NCI-H526 treated with DMSO at 0.1 percent for 48 hours (cell line): ENCODE results near the gene SDHA.
"Not testable (repeated sequence)": the region's sequence is repeated elsewhere in the genome, so short reads cannot be mapped to it uniquely, and the experiment has no call there.

Source experiments
- DNase-seq: peaks from one replicate; lab custom pipeline; 2025; lab: John Stamatoyannopoulos, UW

SDHA gene

DNA sequence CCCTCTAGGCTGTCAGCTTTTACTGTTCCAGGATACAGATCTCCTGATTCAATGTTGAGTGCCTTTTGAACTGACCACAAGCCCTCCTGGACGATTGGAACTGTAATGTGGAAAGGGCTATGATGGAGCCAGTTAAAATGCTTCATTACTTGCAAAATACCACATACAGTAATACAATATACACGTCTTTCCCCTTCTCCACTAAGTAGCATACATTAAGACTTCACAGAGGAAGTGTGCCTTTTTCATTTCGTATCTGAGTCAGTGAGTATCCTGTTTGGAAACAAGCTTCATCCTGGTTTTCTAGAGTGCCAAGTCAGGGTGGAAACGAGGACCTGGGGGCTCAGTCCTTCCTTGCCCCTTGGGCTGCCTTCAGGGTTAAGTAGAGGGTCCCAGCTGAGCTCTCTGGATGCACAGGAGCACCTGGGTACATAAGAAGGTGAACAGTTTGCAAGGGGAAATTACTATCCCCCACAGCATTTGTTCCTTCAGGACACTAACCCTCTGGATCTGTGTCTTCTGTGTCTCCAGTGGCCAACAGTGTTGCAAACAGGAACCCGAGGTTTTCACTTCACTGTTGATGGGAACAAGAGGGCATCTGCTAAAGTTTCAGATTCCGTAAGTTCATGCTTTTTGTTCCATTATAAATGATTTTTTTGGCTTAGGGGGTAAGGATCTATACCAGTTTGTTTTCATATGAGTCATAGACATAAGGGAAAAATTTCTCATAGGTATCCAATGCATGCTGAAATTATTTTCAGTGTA, 5.0 kb downstream of the SDHA start:
- not testable (repeated sequence) for DNase-seq

DNA sequence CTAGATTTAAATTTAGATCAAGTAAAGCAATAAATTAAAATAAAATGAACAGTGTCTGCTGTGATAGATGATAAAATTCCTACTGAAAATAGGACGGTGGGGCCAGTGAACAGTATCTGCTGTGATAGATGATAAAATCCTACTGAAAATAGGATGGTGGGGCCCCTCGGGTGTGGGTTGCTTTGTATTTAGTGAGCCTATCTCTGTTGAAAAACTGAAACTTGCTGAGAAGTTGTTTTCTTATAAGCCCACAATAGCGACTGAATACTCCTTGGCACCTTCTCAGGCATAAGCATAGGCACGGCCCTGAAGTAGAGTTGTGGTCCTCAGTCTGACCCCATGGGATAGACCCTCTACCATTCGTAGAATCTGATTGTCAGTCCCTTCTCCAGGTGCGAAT, 5.7 kb downstream of the SDHA start:
- no peak for DNase-seq

DNA sequence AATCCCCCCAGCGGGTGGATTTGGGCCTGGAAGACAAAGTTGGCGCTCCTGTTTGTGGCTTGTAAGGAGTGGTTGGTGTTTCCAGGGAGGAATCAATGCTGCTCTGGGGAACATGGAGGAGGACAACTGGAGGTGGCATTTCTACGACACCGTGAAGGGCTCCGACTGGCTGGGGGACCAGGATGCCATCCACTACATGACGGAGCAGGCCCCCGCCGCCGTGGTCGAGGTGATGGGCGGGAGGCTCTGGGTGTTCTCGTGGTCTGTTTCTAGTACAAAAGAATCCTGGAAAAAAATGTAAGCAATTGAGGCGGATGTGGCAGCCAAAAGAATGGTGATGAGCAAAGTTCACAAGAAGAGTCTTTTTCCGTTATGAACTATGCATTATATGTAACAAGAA, 7.2 kb downstream of the SDHA start:
- no peak for DNase-seq

DNA sequence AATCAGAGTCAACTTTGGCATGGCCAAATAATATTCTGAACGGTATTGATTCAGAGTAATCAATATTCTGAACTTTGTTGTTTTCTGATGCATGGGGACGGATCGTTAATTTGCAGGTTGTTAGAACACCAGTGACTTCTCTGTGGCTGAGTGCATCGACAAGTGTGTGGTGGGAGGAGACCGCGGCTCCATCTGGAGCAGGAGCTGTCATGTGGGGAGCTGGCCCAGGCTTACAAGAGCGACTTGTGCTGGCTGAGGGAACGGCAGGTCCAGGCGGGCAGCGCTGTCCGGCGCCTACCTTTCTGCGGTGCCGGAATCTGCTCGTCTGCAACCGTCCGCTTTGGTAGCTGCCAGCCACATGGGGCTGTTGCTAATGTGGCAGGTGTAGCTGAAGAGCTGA, 9.3 kb downstream of the SDHA start:
- not testable (repeated sequence) for DNase-seq

DNA sequence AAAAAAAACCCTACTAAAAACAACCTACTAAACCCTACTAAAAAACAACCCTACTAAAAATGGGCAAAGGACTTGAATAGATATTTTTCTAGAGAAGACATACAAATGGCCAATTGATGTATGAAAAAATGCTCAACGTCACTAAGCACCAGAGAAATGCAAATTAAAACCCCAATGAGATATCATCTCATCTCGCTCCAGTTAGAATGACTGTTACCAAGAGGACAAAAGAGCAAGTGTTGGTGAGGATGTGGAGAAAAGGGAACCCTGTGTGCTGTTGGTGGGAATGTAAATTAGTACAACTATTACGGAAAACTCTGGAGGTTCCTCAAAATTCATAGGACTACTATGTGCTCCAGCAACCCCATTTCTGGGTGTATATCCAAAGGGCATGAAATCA, 10.8 kb downstream of the SDHA start:
- DNase-seq, result peak; percentile 84

DNA sequence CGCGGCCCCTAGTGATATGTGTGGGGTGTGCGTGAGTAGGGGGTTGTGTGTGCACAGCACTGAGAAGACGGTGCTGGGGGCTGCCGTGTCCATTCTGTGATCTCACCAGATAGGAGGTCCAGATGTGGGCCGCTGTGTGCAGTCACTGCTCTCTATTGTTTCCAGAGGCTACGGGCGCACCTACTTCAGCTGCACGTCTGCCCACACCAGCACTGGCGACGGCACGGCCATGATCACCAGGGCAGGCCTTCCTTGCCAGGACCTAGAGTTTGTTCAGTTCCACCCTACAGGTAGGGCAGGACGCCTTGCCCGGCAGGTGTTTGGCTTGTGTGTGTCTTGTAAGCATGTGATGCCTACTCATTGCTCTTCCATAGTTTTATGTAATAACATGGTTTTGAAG, 12.6 kb downstream of the SDHA start:
- no peak for DNase-seq

DNA sequence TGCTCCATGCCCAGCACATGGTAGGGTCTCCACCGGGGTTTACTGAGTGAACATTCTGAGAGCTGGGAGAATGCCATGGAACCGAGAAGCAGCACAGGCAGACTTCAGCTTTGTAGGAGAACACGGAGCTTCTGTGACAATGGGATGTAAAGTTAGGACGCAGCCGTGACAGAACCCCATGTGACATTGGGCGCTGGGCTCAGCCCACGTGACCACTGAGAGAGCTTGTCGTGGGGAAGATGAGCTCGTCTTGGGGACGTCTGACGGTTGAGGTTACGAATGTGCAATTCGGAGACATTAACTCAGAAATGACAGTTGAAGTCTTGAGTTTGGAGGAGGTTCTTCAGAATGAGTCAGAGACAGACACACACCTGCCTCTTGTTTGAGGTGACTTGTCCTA, 13.5 kb downstream of the SDHA start:
- no peak for DNase-seq

DNA sequence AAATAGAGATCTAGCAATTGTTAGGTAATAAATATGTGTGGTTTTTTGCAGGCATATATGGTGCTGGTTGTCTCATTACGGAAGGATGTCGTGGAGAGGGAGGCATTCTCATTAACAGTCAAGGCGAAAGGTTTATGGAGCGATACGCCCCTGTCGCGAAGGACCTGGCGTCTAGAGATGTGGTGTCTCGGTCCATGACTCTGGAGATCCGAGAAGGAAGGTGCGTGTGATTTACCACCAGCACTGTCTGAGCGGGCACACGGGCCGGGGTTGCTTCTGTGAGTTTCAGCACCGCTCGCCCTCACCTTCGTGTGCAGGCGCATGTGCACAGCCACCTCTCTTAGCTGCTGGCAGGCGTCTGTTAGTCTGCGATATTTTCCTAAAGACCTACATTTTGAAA, 15.3 kb downstream of the SDHA start:
- DNase-seq, result not testable (repeated sequence)

DNA sequence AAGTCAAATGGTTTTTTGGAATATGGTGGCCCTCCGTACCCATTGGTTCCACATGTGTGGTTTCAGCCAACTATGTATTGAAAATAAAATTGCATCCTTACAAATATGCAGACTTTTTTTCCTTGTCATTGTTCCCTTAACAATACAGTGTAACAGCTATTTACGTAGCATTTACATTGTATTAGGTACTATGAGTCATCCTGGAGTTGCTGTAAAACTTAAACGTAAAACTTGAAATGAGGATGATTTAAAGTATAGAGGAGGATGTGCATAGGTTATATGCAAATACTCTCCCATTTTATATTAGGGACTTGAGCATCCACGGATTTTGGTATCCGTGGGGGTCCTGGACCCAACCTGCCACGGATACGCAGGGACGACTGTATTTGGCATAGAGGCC, 16.3 kb downstream of the SDHA start:
- DNase-seq, result no peak

DNA sequence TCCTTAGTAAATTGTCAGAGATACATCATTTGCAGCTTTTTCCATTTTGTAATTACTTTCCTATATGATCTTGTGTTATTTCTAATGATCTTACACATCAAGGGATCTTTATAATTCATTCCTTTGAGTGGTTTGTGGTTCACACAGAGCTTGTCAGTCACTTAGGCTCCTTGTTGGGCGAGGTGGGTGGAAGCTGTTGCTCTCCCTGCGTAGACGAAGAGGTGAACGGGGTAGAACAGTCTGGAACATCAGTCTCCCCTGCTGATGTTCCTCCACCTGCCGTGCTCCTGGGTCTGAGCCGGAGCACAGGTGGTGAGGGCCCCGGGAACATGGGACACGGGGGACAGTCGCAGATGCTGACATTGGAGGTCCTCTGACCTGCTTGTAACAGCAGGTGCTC, 17.4 kb downstream of the SDHA start:
- not testable (repeated sequence) for DNase-seq

DNA sequence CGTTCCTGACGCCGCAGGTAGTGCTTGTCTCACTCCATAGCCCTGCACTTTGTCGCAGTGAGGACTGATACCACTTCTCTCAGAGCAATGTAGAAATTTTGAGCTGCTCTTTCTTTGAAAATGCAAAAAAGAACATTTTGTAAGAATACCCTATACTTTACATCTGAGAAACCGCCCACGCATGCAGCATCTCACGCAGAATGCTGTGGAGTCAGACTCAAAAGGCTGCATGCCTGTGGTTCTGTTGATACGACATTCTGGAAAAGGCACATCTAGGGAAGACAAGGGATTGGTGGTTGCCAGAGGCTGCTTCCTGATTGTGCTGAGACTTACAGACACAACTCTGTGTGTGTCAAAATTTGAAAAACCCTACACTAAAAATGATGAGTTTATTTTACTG, 19.8 kb downstream of the SDHA start:
- not testable (repeated sequence) for DNase-seq

DNA sequence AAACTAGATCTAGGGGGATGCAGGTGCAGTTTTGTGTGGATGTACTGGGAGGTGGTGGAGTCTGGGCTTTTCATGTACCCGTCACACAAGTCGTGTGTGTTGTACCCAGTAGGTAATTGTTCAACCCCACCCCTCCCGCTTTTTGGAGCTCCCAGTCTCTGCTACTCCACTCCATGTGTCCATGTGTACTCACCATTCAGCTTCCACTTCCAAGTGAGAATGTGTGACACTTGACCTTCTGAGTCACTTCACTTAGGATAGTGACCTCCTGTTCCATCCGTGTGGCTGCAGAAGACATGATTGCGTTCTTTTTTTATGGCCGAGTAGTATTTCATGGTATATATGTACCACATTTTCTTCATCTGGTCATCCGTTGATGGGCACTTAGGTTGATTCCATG, 22.4 kb downstream of the SDHA start:
- not testable (repeated sequence) for DNase-seq

DNA sequence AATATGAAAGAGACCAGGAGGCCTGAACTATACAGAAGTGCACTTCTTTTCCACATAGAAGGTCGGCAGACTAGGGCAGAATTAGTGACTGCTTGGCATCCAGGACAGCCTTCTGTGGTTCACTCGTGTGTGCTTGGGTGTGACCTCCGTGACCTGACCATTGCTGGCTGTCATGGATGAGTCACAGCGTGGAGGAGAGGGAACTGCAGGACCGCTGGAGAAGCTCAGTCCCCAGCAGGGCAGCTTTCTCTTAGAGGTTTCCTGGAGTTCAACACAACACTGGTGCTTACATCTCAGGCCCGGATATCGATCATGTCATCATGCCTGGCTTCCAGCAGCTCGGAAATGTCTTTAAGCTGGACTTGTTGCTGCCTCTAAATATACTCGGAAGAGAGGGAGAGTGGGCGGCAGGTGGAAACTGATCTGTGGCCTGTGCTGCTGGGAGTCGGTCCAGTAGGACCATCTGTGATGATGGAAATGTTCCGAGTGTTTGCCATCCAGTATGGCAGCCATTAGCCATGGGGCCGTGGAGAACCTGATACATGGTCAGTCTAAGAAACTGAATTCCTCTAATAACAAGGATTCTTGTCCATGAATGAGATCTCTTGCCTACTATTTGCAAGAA, 23.0 kb downstream of the SDHA start:
- not testable (repeated sequence) for DNase-seq

DNA sequence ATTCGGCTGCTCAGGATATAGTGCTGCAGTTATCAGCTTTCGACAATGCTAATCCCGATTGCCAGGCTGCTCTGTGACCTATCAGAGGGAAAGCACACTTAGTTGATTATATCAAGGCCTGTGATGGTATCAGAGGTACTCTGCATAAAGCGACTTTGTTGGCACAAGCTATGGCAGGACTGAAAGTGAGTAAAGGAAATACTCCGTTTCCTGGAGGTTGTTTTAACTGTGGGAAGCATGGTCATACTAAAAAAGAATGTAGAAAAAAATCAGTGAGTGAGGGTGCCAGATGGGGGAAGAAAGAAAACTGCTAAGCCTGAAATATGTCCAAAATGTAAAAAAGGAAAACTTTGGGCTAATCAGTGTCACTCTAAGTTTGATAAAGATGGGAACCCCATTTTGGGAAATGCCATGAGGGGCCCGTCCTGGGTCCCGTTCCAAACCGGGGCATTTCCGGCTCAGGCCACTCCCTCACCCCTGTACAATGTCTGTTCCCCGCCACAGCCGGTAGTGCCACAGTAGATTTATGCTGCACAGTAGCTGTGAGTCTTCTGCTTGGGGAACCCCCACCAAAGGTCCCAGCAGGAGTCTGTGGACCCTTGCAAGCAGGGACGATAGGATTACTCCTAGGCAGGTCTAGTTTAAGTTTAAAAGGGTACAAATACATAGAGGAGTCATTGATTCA, 25.7 kb downstream of the SDHA start:
- not testable (repeated sequence) for DNase-seq

DNA sequence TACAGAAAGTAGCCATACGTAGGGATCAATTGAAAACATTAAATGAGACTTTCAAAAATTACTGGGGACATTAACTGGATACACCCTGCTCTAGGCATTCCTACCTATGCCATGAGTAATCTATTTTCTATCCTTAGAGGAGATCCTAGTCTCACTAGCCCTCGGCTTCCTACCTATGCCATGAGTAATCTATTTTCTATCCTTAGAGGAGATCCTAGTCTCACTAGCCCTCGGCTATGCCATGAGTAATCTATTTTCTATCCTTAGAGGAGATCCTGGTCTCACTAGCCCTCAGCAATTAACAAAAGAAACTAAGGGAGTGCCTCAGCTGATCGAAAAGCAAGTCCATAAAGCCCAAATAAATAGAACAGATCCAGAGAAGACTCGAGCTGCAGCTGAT, 27.6 kb downstream of the SDHA start:
- DNase-seq, result not testable (repeated sequence)

DNA sequence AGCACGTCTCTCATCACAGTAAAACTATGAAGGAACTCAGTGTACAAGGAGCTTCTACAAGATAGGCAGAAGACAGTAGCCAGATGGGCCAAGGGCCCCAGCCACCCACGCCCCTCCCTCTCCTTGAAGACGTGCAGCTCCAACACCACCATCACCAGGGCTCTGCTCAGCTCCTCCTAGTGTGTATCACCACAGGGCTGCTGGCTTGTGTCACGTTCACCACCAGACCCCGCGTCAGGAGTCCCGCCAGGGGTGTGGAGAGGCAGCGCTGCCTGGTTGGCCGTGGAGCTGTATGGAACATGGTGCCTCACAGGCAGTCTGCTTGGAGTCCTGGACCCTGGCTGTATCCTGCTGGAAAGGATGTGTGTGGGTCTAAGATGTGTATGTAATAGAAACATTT, 32.3 kb downstream of the SDHA start:
- not testable (repeated sequence) for DNase-seq

DNA sequence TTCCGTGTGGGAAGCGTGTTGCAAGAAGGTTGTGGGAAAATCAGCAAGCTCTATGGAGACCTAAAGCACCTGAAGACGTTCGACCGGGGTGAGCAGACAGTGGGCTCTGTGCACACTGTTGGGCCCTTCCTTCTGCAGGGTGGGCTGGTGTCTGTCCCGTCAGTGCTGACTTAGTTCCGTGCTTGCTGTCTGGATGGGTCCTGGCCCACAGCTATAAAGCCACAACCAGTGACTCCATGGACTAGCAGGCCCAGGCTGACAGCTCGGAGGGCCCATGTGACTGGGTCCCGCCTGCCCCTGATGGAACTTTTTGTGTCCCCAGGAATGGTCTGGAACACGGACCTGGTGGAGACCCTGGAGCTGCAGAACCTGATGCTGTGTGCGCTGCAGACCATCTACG, 32.9 kb downstream of the SDHA start:
- DNase-seq, result not testable (repeated sequence)

DNA sequence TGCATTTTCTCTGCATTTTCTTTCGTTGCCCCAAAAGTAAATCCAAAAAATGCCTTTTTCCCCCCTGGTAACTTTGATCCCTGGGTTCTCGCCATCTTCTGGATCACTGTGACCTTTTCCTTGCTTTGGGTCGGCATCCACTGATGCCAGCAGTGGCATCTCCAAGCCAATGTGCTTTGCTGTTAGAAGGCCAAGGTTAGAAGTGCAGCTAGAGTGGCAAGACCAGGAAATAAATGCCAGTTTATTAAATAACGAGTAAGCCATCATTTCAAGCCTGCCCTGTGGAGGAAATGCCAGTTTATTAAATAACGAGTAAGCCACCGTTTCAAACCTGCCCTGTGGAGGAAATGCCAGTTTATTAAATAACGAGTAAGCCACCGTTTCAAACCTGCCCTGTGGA, 33.4 kb downstream of the SDHA start:
- DNase-seq, result not testable (repeated sequence)

DNA sequence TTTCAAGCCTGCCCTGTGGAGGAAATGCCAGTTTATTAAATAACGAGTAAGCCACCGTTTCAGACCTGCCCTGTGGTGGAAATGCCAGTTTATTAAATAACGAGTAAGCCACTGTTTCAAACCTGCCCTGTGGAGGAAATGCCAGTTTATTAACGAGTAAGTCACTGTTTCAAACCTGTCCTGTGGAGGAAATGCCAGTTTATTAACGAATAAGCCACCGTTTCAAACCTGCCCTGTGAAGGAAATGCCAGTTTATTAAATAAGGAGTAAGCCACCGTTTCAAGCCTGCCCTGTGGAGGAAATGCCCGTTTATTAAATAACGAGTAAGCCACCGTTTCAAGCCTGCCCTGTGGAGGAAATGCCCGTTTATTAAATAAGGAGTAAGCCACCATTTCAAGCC, 33.9 kb downstream of the SDHA start:
- DNase-seq, result not testable (repeated sequence)

DNA sequence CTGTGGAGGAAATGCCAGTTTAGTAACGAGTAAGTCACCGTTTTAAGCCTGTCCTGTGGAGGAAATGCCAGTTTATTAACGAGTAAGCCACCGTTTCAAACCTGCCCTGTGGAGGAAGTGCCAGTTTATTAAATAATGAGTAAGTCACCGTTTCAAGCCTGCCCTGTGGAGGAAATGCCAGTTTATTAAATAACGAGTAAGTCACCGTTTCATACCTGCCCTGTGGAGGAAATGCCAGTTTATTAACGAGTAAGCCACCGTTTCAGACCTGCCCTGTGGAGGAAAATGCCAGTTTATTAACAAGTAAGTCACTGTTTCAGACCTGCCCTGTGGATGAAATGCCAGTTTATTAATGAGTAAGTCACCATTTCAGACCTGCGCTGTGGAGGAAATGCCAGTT, 34.4 kb downstream of the SDHA start:
- no peak for DNase-seq

DNA sequence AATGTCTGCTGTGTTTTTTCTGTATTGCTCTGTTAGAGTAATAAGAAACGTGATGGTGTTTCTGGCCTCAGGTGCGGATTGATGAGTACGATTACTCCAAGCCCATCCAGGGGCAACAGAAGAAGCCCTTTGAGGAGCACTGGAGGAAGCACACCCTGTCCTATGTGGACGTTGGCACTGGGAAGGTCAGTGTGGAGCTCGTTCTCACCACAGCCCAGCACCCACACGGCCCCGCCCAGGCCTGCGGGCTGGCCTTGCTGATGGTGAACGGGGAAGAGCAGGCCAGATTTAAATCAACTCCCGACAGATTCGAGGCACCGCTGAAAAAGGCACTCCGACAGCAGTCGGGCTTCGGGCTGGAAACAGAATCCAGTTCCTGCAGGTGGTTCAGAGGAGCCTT, 36.2 kb downstream of the SDHA start:
- not testable (repeated sequence) for DNase-seq

DNA sequence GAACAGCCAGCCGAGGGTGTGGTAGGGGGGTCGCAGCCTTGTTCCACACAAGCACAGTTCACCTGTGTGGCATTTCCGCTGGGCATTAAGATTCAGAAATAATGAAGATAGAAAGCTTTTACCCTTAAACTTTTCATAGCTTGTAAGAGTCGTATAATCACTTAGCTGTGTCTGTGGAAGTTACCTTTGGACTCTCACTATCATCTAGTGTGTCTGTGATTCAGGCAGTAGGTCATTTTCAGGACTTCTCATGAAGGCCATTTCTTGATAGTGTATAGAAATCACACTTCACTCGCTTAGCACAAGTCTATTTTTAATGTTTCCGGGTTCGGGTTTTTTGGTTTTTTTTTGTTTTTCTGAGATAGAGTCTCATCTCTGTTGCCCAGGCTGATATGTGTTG, 37.0 kb downstream of the SDHA start:
- DNase-seq, result not testable (repeated sequence)

DNA sequence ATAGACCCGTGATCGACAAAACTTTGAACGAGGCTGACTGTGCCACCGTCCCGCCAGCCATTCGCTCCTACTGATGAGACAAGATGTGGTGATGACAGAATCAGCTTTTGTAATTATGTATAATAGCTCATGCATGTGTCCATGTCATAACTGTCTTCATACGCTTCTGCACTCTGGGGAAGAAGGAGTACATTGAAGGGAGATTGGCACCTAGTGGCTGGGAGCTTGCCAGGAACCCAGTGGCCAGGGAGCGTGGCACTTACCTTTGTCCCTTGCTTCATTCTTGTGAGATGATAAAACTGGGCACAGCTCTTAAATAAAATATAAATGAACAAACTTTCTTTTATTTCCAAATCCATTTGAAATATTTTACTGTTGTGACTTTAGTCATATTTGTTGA, 38.2 kb downstream of the SDHA start:
- DNase-seq, result not testable (repeated sequence)
